A673 (cell line): ENCODE data around the gene WBP2. TPM values are rescaled to one million over a fixed set of nuclear protein-coding genes. Genes with fewer than 3 reads are reported as not detected.

Experiments used
- BruUV-seq: library from RNA; stranded (reverse); fragments of 400-500 nt; replicated peaks from 2 replicates; lab custom pipeline; 2021; lab: Mats Ljungman, UMichigan
- CTCF ChIA-PET: fragments of 300-600 bp; sonication (Branson Sonifier 250); formaldehyde crosslinking; loops from one replicate; lab custom pipeline; 2022; ENCODE audit warnings: antibody characterized with exemption; lab: Charles Lee
- POLR2A ChIA-PET: fragments of 300-600 bp; sonication (Branson Sonifier 250); formaldehyde crosslinking; loops from one replicate; lab custom pipeline; 2022; ENCODE audit warnings: antibody characterized with exemption; ENCODE audit not compliant: low non-redundant PET; lab: Charles Lee
- DNase-seq: peaks from one replicate; pipeline ENCODE4 v3.0.0-alpha.2; 2015; ENCODE audit warnings: low spot score
- H3K27ac ChIP-seq: fragments of 200-600 bp; sonication (generic); 2 replicates; pipeline ENCODE4 v1.5.1; 2016; ENCODE audit warnings: mixed run types, low read depth, mild to moderate bottlenecking, mixed read lengths, antibody characterized with exemption, low read length; ENCODE audit not compliant: poor library complexity, severe bottlenecking
- H3K27me3 ChIP-seq: fragments of 200-600 bp; sonication (generic); replicated peaks from 2 replicates; pipeline ENCODE4 v1.6.1; 2017; ENCODE audit warnings: mixed run types, low read depth, mild to moderate bottlenecking, mixed read lengths, antibody characterized with exemption, low read length; ENCODE audit not compliant: insufficient read depth, poor library complexity
- H3K36me3 ChIP-seq: fragments of 200-600 bp; sonication (generic); 2 replicates; pipeline ENCODE4 v1.6.1; 2016; ENCODE audit warnings: mixed run types, mild to moderate bottlenecking, mixed read lengths, antibody characterized with exemption, low read length; ENCODE audit not compliant: insufficient read depth, poor library complexity, severe bottlenecking
- H3K4me1 ChIP-seq: fragments of 200-600 bp; sonication (generic); 2 replicates; pipeline ENCODE4 v1.6.1; 2017; ENCODE audit warnings: mixed run types, mild to moderate bottlenecking, mixed read lengths, antibody characterized with exemption, low read length; ENCODE audit not compliant: insufficient read depth, poor library complexity, severe bottlenecking
- H3K4me3 ChIP-seq: fragments of 200-600 bp; sonication (generic); 2 replicates; pipeline ENCODE4 v1.5.1; 2016; ENCODE audit warnings: low read depth, mixed run types, mild to moderate bottlenecking, mixed read lengths, low read length; ENCODE audit not compliant: poor library complexity, severe bottlenecking
- H3K9me3 ChIP-seq: fragments of 200-600 bp; sonication (generic); 2 replicates; pipeline ENCODE4 v1.6.1; 2016; ENCODE audit warnings: mixed run types, low read depth, mild to moderate bottlenecking, mixed read lengths, antibody characterized with exemption, low read length; ENCODE audit not compliant: poor library complexity, severe bottlenecking
- CTCF ChIP-seq: fragments of 300-800, 200-600 bp; sonication (generic); conservative IDR thresholded peaks from 2 replicates; pipeline ENCODE4 v1.5.1; 2017; ENCODE audit warnings: low read depth, mild to moderate bottlenecking, antibody characterized with exemption, low read length, moderate library complexity, mixed read lengths
- EZH2 ChIP-seq: fragments of 200-600 bp; sonication (generic); IDR thresholded peaks from 2 replicates; pipeline ENCODE4 v1.6.1; 2017; ENCODE audit warnings: borderline replicate concordance, low read depth, mild to moderate bottlenecking, mixed read lengths, antibody characterized with exemption, low read length; ENCODE audit not compliant: poor library complexity, severe bottlenecking
- intact Hi-C: fragments of 100-400 bp; cut with micrococcal nuclease; formaldehyde crosslinking; loops from one replicate; pipeline ENCODE4 v1.10.0; 2022; ENCODE audit not compliant: unreplicated experiment
- total RNA-seq: library from RNA; stranded (reverse); gene quantifications from 2 replicates; pipeline ENCODE4 v1.2.3, GENCODE V29; 2021

The WBP2 gene
- total RNA-seq, 1 experiment from 2014 or later: 70.3 TPM

- ChIA-PET CTCF (interaction anchor here (1.0 kb wide), 1 partner anchor 11 kb away, joined by 3 read pairs; no protein-coding TSS in a partner anchor), POLR2A (no interaction called here)
- no TSS peak for BruUV-seq
- no peak for TF ChIP-seq EZH2
- TF ChIP-seq CTCF: no peak
- DNase-seq: no peak
- H3K27ac ChIP-seq: no peak overlapping the region
- H3K9me3 ChIP-seq: no peaks in the 10 kb centered on the region
- H3K27me3 ChIP-seq: no peaks in the 10 kb centered on the region
- peaks cover 44% of the 10 kb centered on the region for H3K36me3 ChIP-seq
- intact Hi-C loops: no loop called here
- H3K4me3 ChIP-seq: no peak overlapping the region
- H3K4me1 ChIP-seq: no peaks in the 10 kb centered on the region
These were observed 8.2 kb downstream of the WBP2 start for GRCh38 chr17:75846692-75847613.

DNA sequence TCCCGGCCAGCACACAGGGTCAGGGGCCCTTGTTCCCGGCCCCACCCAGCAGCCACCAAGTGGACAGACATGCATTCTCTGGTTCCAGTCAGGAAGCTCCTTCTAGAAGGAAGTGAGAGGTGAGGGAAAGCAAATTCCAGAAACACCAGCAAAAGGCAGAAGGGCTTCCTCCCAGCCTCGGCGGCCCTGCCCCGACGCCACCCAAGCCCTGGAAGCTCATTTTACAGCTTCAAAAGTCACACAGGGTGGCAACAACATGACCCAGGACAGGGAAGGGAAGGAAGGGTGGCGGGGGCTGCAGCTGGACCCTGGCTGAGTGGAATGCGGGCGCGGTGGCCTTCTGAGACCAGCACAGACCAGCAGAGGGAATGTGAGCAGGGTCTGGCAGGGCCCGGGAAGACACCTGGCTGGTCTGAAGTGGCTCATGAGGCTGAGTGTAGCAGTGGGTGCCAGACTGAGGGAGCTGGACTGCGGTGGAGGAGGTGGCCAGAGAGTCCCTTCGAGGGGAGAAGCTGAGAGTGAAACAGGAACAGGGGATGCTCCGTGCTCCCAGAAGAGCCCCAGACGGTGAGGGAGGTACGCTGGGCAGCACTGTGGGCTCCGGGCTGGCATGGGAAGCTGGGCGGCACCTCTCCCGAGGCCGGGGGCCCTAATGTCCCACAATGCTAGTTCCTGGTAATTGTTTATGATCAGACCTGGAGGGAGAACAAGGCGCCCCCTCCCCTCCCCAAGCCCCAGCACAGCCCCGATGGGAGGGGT, 9.0 kb downstream of the WBP2 start:
- H3K36me3 ChIP-seq: peaks cover 38% of the 10 kb centered on the region
- intact Hi-C loops: no loop called here
- no peaks in the 10 kb centered on the region for H3K27me3 ChIP-seq
- POLR2A ChIA-PET: interaction anchor here (0.5 to 0.8 kb wide), 2 partner anchors 8 to 66 kb away, joined by 4 to 5 read pairs; a partner anchor contains a TSS
- H3K4me1 ChIP-seq: no peaks in the 10 kb centered on the region
- peak overlapping the region; percentile 37 for H3K27ac ChIP-seq
- no peak for TF ChIP-seq CTCF
- TF ChIP-seq EZH2: no peak
- H3K9me3 ChIP-seq: no peaks in the 10 kb centered on the region
- no peak overlapping the region for H3K4me3 ChIP-seq
- CTCF ChIA-PET: interaction anchor here (1.0 kb wide), 2 partner anchors 9 to 11 kb away, joined by 3 to 4 read pairs; partner anchors contain the start of gene WBP2
- TSS peak; percentile 85 for BruUV-seq
- no peak for DNase-seq

GRCh38 chr17:75845058-75845711, 9.9 kb downstream of the WBP2 start:
- Histone ChIP-seq H3K9me3 (no peaks in the 10 kb centered on the region), H3K36me3 (peaks cover 32% of the 10 kb centered on the region), H3K4me1 (no peaks in the 10 kb centered on the region), H3K4me3 (no peak overlapping the region), H3K27ac (peak overlapping the region; percentile 37), H3K27me3 (no peaks in the 10 kb centered on the region)
- ChIA-PET CTCF (interaction anchor here (1.0 kb wide), 1 partner anchor 10 kb away, joined by 4 read pairs; the partner anchor contains the start of gene WBP2), POLR2A (interaction anchor here (0.8 kb wide), 1 partner anchor 65 kb away, joined by 4 read pairs; a partner anchor contains a TSS)
- peak; percentile 77 for DNase-seq
- BruUV-seq: no TSS peak
- intact Hi-C loops: no loop called here
- TF ChIP-seq CTCF (peak; percentile 62), EZH2 (no peak)
